Body of pancreas (tissue), 4 donors: ENCODE measurements around the gene ST6GALNAC4.
A peak's percentile ranks its signal among the peaks of the same experiment; 100 is the strongest.

Experiments used
- CTCF ChIP-seq, 7 experiments: fragments of 450-650 bp in 4 of 7; fragments of 200-600 bp in 3 of 7; sonication (generic) in 3 of 7; IDR thresholded peaks; one replicate each; pipeline ENCODE4 v1.5.1; 2016 to 2019; ENCODE audit warnings: antibody characterized with exemption in 7 of 7
- POLR2A ChIP-seq, 3 donors: fragments of 450-650 bp; IDR thresholded peaks; one replicate each; pipeline ENCODE4 v1.6.1; 2016; ENCODE audit warnings: antibody characterized with exemption in 3 of 3, mild to moderate bottlenecking in 2 of 3

GRCh38 chr9:127884427-127884911 is 32.4 kb downstream of the ST6GALNAC4 start:
- TF ChIP-seq CTCF (IDR thresholded peaks at IDR 0.05) (no peak), POLR2A (IDR thresholded peaks at IDR 0.05) (peak in 2 of 3 donors; percentile 22 to 23)
